GM19372 (cell line): ENCODE data around the gene MAPK1IP1L.
"Not testable (repeated sequence)": the region's sequence is repeated elsewhere in the genome, so short reads cannot be mapped to it uniquely, and the experiment has no call there.

ENCODE experiments used
- ATAC-seq: cut with Tn5 transposase; IDR thresholded peaks from one replicate; pipeline ENCODE4 v1.9.1; 2021; ENCODE audit warnings: mild to moderate bottlenecking, low read depth, moderate library complexity; ENCODE audit not compliant: unreplicated experiment

MAPK1IP1L gene

DNA sequence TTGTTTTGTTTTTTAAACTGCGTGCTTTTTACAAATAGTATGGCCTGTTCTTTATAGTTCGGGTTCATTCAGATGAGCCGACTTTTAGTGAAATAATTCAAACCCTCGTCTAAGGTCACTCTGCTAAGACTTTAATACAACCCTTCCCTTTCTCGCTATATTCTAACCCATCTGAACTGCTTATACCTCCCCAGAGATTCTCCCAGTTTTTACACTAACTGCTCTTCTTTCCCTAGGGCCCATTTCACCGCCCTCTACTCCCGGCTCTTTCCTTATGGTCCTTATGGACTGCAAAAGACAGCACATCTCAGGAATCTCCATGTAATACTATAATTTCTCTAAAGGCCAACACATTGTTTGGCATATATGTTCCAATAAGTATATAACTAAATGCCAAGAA is 2.1 kb downstream of the MAPK1IP1L start:
- ATAC-seq: no peak

DNA sequence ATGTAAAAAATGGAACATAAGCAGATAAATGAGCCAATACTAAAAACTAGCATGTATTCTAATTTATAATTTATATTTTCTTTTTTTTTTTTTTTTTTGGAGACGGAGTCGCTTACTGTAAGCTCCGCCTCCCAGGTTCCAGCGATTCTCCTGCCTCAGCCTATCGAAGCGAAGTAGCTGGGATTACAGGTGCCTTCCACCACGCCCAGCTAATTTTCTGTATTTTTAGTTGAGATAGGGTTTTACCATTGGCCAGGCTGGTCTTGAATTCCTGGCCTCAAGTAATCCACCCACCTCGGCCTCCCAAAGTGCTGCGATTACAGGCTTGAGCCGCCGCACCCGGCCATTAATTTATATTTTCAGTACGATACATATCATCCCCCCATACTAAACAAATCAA is 2.7 kb downstream of the MAPK1IP1L start:
- ATAC-seq: no peak

DNA sequence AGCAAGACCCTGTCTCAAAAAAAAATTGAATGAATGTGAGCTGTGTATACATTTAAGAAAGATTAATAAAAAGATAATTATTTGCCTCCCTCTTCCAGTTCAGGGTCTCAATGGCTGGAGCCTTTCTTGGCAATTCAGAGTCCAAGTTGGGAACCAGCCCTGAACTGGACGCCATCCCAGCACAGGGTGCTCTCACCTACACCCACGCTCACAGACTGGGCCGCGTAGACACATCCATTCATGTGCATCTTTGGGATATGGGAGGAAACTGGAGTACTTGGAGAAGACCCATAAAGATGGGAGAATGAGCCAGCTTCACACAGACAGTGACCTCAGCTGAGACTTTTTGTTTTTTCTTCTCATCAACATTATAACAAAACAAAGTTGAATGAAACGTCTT is 6.5 kb downstream of the MAPK1IP1L start:
- ATAC-seq: no peak

DNA sequence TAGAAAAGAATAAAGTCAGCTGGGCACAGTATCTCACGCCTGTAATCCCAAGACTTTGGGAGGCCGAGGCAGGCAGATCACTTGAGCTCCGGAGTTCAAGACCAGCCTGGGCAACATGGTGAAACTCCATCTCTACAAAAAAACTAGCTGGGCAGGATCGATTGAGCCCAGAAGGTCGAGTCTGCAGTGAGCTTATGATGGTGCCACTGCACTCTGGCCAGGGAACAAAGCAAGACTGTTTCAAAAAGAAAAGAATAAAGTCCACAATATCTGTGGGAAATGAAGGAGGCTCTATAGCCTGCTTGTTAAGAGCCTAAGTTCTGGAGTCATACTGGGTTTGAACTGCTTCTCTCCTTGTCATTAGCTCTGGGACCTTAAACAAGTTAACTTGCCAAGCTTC is 7.9 kb downstream of the MAPK1IP1L start:
- no peak for ATAC-seq

DNA sequence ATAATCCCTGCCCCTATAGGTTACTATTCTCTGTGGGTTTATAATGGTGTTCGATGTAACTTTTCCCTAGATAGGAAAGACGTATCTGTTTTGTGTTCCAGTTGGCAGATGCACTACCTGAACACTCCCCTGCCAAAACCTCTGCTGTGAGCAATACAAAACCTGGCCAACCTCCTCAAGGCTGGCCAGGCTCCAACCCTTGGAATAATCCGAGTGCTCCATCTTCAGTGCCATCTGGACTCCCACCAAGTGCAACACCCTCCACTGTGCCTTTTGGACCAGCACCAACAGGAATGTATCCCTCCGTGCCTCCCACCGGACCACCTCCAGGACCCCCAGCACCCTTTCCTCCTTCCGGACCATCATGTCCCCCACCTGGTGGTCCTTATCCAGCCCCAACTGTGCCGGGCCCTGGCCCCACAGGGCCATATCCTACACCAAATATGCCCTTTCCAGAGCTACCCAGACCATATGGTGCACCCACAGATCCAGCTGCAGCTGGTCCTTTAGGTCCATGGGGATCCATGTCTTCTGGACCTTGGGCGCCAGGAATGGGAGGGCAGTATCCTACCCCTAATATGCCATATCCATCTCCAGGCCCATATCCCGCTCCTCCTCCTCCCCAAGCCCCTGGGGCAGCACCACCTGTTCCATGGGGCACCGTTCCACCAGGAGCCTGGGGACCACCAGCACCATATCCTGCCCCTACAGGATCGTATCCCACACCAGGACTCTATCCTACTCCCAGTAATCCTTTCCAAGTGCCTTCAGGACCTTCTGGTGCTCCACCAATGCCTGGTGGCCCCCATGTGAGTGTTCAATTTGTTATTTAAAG is 11.3 kb downstream of the MAPK1IP1L start:
- no peak for ATAC-seq

DNA sequence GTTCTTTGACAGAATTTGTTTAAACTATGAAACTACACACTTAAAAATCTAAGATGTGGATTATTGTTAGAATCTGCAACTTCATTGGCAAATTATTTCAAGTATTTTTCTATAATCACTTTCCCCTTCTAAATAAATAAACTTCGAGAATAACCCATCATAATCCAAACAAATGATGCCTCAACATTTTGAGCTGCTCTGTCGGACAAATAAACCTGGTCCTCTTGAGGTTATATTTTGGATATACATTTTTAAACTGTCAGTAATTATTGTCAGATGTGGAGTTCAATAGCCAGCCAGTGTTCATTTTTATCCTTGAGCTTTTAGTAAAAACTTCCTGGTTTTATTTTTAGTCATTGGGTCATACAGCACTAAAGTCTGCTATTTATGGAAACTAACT is 13.4 kb downstream of the MAPK1IP1L start:
- ATAC-seq: not testable (repeated sequence)

DNA sequence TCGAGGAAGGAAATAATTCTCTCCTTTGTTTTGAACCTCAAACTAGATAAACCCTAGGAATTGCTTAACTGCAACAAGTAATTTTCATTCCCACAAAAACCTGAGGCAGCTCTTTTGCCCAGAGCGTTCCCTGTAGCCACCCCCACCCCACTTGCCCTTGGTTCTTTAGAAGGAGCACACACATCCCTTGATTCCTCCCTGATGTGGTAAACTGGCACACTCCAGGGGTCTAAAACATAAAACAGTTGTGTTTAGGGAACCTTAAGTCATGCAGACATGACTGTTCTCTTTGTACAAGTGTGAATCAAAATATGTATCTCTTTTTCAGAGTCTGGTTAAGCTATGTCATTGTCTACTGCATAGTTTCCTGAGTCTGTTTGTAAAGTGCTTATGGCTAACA is 14.0 kb downstream of the MAPK1IP1L start:
- ATAC-seq: no peak

DNA sequence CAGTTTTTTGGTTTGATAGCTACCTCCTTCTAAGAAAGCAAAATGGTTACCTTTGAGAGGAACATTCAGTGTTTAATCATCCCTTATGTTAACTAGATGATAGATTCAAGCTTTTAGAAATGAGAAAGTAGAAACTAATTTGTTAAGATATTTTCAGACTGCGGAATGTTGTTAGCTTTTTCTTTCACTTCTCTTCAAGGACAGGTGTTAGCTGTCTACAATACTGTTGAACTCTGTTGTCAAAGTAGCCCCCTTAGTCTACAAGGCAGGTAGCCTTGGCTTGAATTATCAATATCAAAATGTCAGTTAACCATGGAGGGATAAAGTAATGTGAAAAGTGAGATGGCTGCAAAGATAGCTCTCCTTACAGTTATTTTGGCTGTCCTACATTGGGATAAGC is 14.8 kb downstream of the MAPK1IP1L start:
- no peak for ATAC-seq

DNA sequence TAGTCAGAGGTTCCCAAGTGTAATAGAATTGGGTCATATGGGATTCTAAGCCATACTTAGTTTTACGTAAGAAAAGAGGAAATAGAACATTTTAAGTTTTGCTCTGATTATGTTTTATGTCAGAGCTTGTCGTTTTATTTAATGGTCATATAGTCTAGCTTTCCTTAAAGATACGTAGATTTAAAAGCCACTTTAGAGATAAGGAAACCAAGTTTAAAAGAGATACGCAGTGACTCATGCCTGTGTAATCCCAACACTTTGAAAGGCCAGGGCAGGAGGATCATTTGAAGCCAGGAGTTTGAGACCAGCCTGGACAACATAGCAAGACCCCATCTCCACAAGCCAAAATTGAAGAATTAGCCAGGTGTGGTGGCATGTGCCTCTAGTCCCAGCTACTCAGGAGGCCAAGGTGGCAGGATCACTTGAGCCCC is 19.5 kb downstream of the MAPK1IP1L start:
- ATAC-seq: no peak

DNA sequence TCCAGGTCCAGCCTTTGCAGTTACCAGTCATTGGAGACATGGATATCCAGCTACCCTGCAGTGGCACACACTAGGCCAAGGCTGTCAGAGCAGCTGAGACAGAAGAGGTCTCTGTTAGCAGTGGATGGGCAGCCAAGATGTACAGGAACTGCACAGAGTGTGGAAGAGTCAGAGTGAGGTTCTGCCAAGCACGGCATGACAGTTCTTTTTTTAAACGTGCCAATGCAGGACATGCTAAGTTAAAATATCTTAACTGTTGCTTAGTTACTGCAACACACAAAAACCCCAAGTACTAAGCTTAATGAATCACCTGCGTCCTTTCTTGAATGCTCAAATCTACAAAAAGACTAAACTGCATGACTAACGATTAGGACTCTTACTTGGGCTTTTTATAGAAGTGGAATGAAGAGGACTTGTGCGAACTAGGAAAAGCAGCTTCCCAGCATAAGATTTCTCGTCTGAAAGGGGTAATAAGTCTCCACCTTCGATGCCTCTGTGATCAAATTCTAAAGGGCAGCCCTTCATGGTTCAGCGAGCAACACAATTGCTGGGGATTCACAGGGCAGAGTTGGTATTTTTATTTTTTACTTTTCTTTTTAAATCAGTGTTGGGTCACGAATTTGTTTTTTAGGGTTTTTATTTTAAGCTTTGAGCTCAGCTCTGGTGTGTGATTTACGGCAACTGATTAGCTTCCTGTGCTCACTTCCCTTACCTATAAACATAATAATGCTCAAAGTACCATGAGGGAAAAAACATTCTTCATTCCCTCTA is 20.6 kb downstream of the MAPK1IP1L start:
- no peak for ATAC-seq

DNA sequence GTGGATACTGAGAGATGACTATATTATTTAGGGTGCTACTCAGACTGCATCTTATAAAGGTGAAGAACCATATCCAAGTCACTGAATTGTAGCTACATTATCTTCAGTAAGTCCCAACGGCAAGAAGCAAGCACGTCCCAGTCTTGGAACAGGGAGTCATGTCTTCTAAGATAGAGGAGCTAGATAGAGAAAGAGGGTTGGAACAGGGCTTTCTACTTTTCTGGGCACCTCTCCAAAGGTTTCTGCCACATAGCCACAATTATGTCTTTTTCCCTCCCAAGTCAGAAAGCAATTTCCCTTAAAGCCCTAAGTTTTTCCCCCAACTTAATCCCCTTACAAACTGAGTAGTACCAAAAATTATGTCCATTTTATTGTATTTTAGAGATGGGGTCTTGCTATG is 22.4 kb downstream of the MAPK1IP1L start:
- no peak for ATAC-seq

DNA sequence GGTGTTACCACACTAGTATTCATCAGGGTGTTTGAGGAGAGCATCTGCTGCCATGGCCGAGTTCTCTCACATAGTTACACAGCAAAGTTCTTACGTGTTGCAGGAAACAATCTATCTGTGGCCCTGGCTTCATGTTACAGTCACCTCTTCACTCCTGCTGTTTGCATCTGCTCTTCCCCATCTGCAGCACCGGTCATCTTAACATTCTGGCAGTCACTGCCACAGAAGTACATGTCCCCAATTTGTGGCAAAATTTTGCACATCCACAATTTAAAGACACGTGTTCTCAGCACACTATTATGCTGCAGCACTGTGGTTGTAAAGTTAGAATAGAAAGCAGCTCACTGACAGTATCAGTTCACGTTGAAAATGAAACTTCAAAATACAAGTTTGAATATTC is 23.2 kb downstream of the MAPK1IP1L start:
- ATAC-seq: peak; percentile 42

DNA sequence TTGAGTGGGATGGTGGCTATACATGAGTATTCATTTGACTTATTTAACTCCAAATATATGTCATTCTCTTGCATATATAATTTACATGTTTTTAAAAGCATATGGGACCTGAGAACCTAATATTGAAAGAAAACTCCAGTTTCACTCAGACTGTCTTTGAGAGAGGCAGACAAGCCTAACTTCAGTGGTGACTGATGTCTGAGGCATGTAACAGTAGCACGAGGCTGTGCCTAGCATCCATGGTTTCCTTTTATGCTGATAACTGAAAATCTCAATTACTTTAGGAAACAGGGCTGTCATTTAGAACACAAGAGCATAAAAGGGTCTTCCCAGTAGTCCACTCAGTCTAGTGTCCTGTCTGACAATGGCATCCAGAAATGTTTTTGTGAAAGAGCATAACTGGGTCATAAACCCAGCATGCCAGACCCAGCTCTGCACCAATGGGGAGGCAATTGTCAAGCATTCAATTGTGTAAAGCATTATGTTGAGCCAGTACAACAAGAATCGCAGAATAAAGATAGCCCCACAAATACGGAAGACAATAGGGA is 24.3 kb downstream of the MAPK1IP1L start:
- ATAC-seq: no peak

DNA sequence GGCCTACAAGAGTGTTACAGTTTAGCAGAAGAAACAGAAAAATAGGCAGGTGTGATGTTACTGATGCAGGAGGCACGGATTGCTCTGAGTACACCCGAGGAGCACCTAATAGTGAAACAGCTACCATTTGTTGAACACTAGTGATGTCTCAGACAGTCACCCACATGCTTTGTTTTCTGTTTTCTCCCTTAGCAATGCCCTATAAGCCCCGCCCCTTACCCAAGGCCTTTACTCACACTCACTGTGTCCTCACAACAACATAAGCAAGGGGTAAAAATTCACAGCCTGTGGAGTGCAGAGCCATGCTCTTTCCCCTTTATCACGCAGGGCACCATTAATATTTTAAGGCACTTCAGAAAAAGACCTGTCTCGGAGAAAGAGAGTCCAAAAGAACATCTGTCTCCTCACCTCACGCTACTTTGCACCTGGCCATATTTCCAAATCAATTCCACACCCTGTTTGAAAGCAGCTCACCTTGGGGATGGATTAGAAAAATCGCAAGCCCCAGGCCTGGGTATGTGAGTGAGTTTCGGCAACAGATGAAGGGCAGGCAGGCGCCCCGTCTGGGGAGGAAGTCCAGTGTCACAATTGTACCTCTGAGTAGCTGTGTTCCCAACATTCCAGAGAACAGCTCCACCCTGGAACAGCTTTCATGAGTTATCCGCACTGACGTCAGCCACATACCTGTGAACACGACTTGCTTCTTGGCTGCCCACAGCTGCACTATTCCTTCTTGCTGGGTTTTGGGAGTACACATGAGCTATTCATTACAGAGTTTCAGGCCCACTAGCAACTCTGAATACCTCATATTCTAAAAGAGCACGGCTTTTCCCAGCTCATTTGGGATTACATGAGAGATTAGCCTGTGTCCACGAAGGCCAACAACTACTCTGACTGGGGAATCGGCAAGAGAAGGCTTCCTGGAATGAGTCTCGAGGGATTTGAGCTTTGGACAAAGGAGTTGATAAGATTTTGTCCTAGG is 26.0 kb downstream of the MAPK1IP1L start:
- ATAC-seq: no peak

DNA sequence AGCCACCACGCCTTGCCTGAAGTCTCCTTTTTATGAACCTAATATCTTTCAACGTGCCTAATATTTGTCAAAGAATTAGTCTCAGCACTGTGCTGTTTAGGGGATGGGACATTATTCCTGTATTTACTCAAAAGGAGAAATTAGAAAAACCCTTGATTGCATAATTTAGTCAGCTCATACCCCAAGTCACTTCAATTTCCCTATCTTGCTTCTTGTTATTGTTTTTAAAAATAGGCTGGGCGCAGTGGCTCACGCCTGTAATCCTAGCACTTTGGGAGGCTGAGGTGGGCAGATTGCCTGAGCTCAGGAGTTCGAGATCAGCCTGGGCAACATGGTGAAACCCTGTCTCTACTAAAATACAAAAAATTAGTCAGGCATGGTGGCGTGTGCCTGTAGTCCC is 28.5 kb downstream of the MAPK1IP1L start:
- ATAC-seq: not testable (repeated sequence)

DNA sequence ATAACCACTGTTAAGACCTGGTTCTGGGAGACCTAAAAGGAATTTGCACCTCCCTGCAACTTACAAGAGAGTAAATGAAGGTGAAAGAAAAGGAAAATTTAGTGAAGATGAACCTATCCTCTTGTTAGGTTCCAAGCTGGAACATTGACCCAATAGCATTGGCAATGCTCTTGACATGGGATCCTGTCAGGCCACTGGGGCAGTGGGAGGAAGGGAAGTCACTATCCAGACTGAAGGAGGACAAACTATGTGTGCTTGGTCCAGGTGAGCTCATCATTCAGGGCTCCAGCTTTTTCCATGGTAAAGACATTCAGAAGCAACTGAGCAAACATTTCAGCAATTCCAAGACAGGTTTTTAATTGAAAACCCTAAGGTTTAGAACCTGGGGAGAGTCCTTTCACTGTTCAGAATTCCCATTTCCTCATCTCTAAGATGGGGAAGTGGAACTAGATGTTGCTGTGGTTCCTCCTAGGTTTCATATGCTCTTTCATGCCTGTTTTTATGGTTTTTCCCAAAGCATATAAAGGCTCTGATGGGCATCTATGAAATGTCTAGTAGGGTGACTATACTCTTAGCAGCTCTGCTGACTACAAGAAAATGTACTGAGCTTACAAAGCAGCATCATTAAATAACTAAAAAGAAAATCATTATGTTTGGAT is 33.1 kb downstream of the MAPK1IP1L start:
- ATAC-seq: no peak

DNA sequence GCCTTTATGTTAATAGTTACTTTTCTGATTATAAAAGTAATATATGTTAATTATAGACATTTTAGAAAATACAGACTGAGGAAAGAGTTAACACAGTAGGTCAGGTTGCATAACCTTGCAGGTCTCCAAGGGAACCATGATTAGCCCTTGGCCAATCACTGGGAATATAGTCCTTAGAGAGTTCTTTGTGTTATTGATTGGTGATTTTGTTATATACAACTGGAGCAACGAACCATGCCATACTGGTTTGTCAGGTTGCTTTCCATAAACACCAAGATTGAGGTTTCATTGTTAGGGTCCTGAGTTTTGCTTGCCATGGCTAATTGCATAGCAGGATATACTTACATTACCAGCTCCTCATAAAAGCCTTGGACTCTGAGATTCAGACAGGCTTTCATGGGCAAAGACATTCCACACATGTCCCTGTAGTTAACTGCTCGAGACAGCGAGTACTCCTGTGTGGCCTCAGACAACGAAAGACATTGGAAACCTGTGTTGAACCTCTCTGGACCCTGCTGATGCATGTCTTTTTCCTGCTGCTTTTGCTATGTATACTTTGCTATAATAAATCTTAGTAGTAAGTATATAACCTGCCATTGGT is 33.7 kb downstream of the MAPK1IP1L start:
- no peak for ATAC-seq

DNA sequence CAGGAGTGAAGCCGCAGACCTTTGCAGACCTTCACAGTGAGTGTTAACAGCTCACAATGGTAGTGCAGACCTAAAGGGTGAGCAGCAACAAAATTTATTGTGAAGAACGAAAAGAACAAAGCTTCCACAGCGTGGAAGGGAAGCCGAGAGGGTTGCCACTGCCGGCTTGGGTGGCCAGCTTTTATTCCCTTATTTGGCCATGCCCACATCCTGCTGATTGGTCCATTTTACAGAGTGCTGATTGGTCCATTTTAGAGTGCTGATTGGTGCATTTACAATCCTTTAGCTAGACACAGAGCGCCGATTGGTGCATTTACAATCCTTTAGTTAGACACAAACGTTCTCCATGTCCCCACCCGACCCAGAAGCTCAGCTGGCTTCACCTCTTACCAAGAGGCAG is 35.5 kb downstream of the MAPK1IP1L start:
- ATAC-seq: no peak

DNA sequence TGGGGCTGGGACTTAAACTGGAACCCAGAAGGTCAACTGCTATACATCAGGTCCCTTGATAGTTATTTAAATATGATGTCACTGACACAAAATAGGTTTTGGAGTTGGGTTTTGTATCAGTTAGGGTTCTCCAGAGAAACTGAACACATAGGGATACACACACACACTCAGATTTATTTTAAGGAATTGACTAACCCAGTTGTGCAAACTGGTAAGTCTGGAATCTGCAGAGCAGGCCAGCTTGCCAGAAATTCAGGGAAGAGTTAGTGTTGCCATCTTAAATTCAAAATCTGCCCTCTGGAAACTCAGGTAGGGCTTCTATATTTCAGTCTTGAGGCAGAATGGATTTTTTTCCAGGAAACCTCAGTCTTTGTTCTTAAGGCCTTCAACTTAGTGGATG is 36.9 kb downstream of the MAPK1IP1L start:
- ATAC-seq: no peak
